A549 (cell line): ENCODE data around the gene ARMH1. TPM values are rescaled to one million over a fixed set of nuclear protein-coding genes. Genes with fewer than 3 reads are reported as not detected.

Source experiments
- ATAC-seq, 2 experiments: fragments of 200-7000 bp in 1 of 2; fragments of >200 bp in 1 of 2; cut with Nextera tagmentation in 1 of 2; cut with Tn5 transposase in 1 of 2; 3 replicates each; pipeline versions ENCODE4 v1.8.0 to v1.9.1; 2018 to 2020; ENCODE audit warnings: mild to moderate bottlenecking in 1 of 2, moderate library complexity in 1 of 2
- CTCF ChIA-PET: fragments of 300-600 bp; sonication (Branson Sonifier 250); formaldehyde crosslinking; extraction: SDS; loops from one replicate; lab custom pipeline; 2021; ENCODE audit warnings: antibody characterized with exemption, inconsistent platforms; lab: Yijun Ruan, JAX
- POLR2A ChIA-PET: fragments of 350-600 bp; formaldehyde crosslinking; extraction: SDS; loops from one replicate; lab custom pipeline; 2021; ENCODE audit warnings: antibody characterized with exemption, inconsistent platforms; lab: Yijun Ruan, JAX
- DNase-seq, 2 experiments: peaks; one replicate each; pipeline versions ENCODE4 v3.0.0 to v3.0.0-alpha.2; 2011 to 2016; ENCODE audit warnings: low read depth in 1 of 2, low spot score in 1 of 2
- FAIRE-seq: peaks from 2 replicates; lab custom pipeline; 2011; peaks lifted over from hg19 to GRCh38; lab: Jason Lieb, UNC
- H3K27ac ChIP-seq, 2 experiments: fragments of >200 bp; sonication (Bioruptor Twin); formaldehyde crosslinking; 3 replicates each; pipeline ENCODE4 v1.5.1; 2016 to 2017
- H3K4me1 ChIP-seq: fragments of >200 bp; sonication (Bioruptor Twin); formaldehyde crosslinking; 3 replicates; pipeline ENCODE4 v1.6.1; 2016
- H3K4me2 ChIP-seq: fragments of >200 bp; sonication (Bioruptor Twin); formaldehyde crosslinking; 3 replicates; pipeline ENCODE4 v1.6.1; 2016
- H3K4me3 ChIP-seq: fragments of >200 bp; sonication (Bioruptor Twin); formaldehyde crosslinking; 3 replicates; pipeline ENCODE4 v1.5.1; 2016
- H3K9me3 ChIP-seq: fragments of >200 bp; sonication (Bioruptor Twin); formaldehyde crosslinking; 3 replicates; pipeline ENCODE4 v1.6.1; 2016
- BCL3 ChIP-seq: fragments of >200 bp; sonication (Bioruptor Twin); formaldehyde crosslinking; IDR thresholded peaks from 3 replicates; pipeline ENCODE4 v1.6.1; 2016
- CBX2 ChIP-seq: fragments of 200-600 bp; sonication (generic); IDR thresholded peaks from 2 replicates; pipeline ENCODE4 v1.6.1; 2016; ENCODE audit warnings: low read depth, mild to moderate bottlenecking, borderline replicate concordance
- CHD2 ChIP-seq: fragments of 150-350 bp; IDR thresholded peaks from 2 replicates; pipeline ENCODE4 v1.6.1; 2014; ENCODE audit warnings: low read length; ENCODE audit not compliant: partially characterized antibody
- EHF ChIP-seq: fragments of 250-450 bp; sonication (Bioruptor Pico); IDR thresholded peaks from 2 replicates; pipeline ENCODE4 v1.5.0; 2020; ENCODE audit warnings: mild to moderate bottlenecking
- FOSB ChIP-seq: fragments of 250-450 bp; sonication (Bioruptor Pico); IDR thresholded peaks from 2 replicates; pipeline ENCODE4 v1.5.0; 2020; ENCODE audit warnings: mild to moderate bottlenecking, moderate library complexity
- FOSL2 ChIP-seq, 2 experiments: fragments of 450-650 bp in 1 of 2; fragments of >200 bp in 1 of 2; sonication (Bioruptor Twin) in 1 of 2; formaldehyde crosslinking; IDR thresholded peaks; 2 replicates each; pipeline versions ENCODE4 v1.5.0 to v1.6.1; 2016 to 2020; ENCODE audit warnings: mild to moderate bottlenecking in 1 of 2, moderate library complexity in 1 of 2
- HDAC2 ChIP-seq: fragments of 200-600 bp; sonication (generic); IDR thresholded peaks from 2 replicates; pipeline ENCODE4 v1.6.1; 2016
- HES2 ChIP-seq: fragments of >200 bp; sonication (Bioruptor Twin); formaldehyde crosslinking; IDR thresholded peaks from 2 replicates; pipeline ENCODE4 v1.6.1; 2016
- HMGXB4 ChIP-seq: fragments of 250-450 bp; sonication (Bioruptor Pico); IDR thresholded peaks from 2 replicates; pipeline ENCODE4 v1.5.0; 2021; ENCODE audit warnings: mild to moderate bottlenecking, moderate library complexity, borderline replicate concordance
- HOXB13 ChIP-seq: fragments of 250-450 bp; sonication (Bioruptor Pico); IDR thresholded peaks from 2 replicates; pipeline ENCODE4 v1.5.0; 2020; ENCODE audit warnings: low read depth, mild to moderate bottlenecking, moderate library complexity
- JUNB ChIP-seq: fragments of >200 bp; sonication (Bioruptor Twin); formaldehyde crosslinking; IDR thresholded peaks from 2 replicates; pipeline ENCODE4 v1.6.1; 2016
- KDM5A ChIP-seq: fragments of 200-600 bp; sonication (generic); IDR thresholded peaks from 2 replicates; pipeline ENCODE4 v1.6.1; 2016; ENCODE audit warnings: antibody characterized with exemption, mild to moderate bottlenecking
- MAZ ChIP-seq: fragments of 150-350 bp; IDR thresholded peaks from 2 replicates; pipeline ENCODE4 v1.6.1; 2014; ENCODE audit warnings: antibody characterized with exemption, low read depth, low read length, borderline replicate concordance
- MYC ChIP-seq: IDR thresholded peaks from 2 replicates; pipeline ENCODE4 v1.6.1; 2012; ENCODE audit warnings: mild to moderate bottlenecking, inconsistent platforms, low read length, improper control_type of control experiment, borderline replicate concordance
- NFE2L2 ChIP-seq: fragments of 150-350 bp; conservative IDR thresholded peaks from 2 replicates; pipeline ENCODE4 v1.6.1; 2014; ENCODE audit warnings: low read length
- NPAS2 ChIP-seq: fragments of 250-450 bp; sonication (Bioruptor Pico); IDR thresholded peaks from 2 replicates; pipeline ENCODE4 v1.8.0; 2022; ENCODE audit warnings: mild to moderate bottlenecking, moderate library complexity, borderline replicate concordance
- PBX3 ChIP-seq: IDR thresholded peaks from 2 replicates; pipeline ENCODE4 v1.6.1; 2012
- PHF8 ChIP-seq: fragments of 200-600 bp; sonication (generic); IDR thresholded peaks from 2 replicates; pipeline ENCODE4 v1.6.1; 2016; ENCODE audit warnings: low read depth, mild to moderate bottlenecking, antibody characterized with exemption, moderate library complexity, borderline replicate concordance
- POLR2AphosphoS2 ChIP-seq: conservative IDR thresholded peaks from 2 replicates; pipeline ENCODE4 v1.6.1; 2012; ENCODE audit warnings: low read length, improper control_type of control experiment, inconsistent platforms
- RAD21 ChIP-seq, 2 experiments: fragments of >200 bp in 1 of 2; sonication (Bioruptor Twin) in 1 of 2; formaldehyde crosslinking in 1 of 2; IDR thresholded peaks in 1 of 2; conservative IDR thresholded peaks in 1 of 2; 2 replicates in 1 of 2; 3 replicates in 1 of 2; pipeline ENCODE4 v1.6.1; 2012 to 2018; ENCODE audit warnings: inconsistent platforms in 1 of 2
- SMC3 ChIP-seq: fragments of >200 bp; sonication (Bioruptor Twin); formaldehyde crosslinking; IDR thresholded peaks from 3 replicates; pipeline ENCODE4 v1.6.1; 2018; ENCODE audit warnings: inconsistent platforms
- SREBF2 ChIP-seq: fragments of 450-650 bp; IDR thresholded peaks from 2 replicates; pipeline ENCODE4 v1.6.1; 2014; ENCODE audit warnings: mild to moderate bottlenecking, moderate library complexity
- TFCP2L1 ChIP-seq: fragments of 250-450 bp; sonication (Bioruptor Pico); IDR thresholded peaks from 2 replicates; pipeline ENCODE4 v1.5.0; 2021; ENCODE audit warnings: mild to moderate bottlenecking
- ZC3H11A ChIP-seq: fragments of 450-650 bp; IDR thresholded peaks from 2 replicates; pipeline ENCODE4 v1.6.1; 2014; ENCODE audit warnings: antibody characterized with exemption, mild to moderate bottlenecking
- ZFP36 ChIP-seq: fragments of 450-650 bp; IDR thresholded peaks from 2 replicates; pipeline ENCODE4 v1.6.1; 2014; ENCODE audit warnings: borderline replicate concordance; ENCODE audit not compliant: partially characterized antibody
- ZSCAN20 ChIP-seq: fragments of 250-450 bp; sonication (Bioruptor Pico); IDR thresholded peaks from 2 replicates; pipeline ENCODE4 v1.8.0; 2022; ENCODE audit warnings: mild to moderate bottlenecking, moderate library complexity
- WGBS: methylation state at CpG from one replicate; pipeline ENCODE4 v1.1.6; 2017; ENCODE audit errors: missing lambda C conversion rate; 5-methylcytosine and 5-hydroxymethylcytosine counted together
- polyA plus RNA-seq, 4 experiments: library from polyadenylated mRNA; depleted of rRNA in 3 of 4; stranded (reverse); fragments of >200 nt; fragmentation: RNase III in 1 of 4; extraction: RNeasy Plus Mini Kit Qiagen cat#74134 plus additional on column Dnase treatment in 1 of 4; gene quantifications; 2 replicates in 3 of 4; 3 replicates in 1 of 4; pipeline ENCODE4 v1.2.3, GENCODE V29; 2011 to 2017

Gene ARMH1
- polyA plus RNA-seq, 2 of the 4 experiments (the other 2 are of a cell fraction) = 2.4 to 2.7 TPM

GRCh38 chr1:44634606-44635189 is 39.8 kb upstream of the ARMH1 start (continued):
- TF ChIP-seq PHF8 = no peak

GRCh38 chr1:44635439-44635838 is 39.1 kb upstream of the ARMH1 start:
- POLR2A ChIA-PET = no interaction called here
- CTCF ChIA-PET = interaction anchor here (2.2 to 14.6 kb wide), 2 partner anchors 16 to 63 kb away, joined by 6 to 119 read pairs; no protein-coding TSS in a partner anchor
- H3K4me3 ChIP-seq = no peak overlapping the region
- H3K4me1 ChIP-seq = peaks cover 8% of the 10 kb centered on the region; the same call in 1 of the 3 replicates
- FAIRE-seq (no peak), DNase-seq (no peak), ATAC-seq (no peak)
- no peaks in the 10 kb centered on the region for H3K9me3 ChIP-seq
- no peak overlapping the region for H3K27ac ChIP-seq
- 95% methylated on average over 9 of the region's 9 CpGs for WGBS
- TF ChIP-seq POLR2AphosphoS2 (no peak), KDM5A (no peak), SMC3 (no peak), HOXB13 (no peak), FOSL2 (IDR thresholded peaks at IDR 0.05) (no peak), FOSL2 (CRISPR knock-in tag; IDR thresholded peaks at IDR 0.05) (no peak), HES2 (no peak), NPAS2 (CRISPR knock-in tag) (no peak), SREBF2 (no peak), HMGXB4 (no peak), ZSCAN20 (CRISPR knock-in tag) (no peak), FOSB (no peak), RAD21 (conservative IDR thresholded peaks at IDR 0.05 in 1 of 2, IDR thresholded peaks at IDR 0.05 in 1 of 2) (no peak), BCL3 (no peak), EHF (no peak), NFE2L2 (no peak), ZFP36 (no peak), CHD2 (no peak), ZC3H11A (no peak), JUNB (no peak)
- H3K4me2 ChIP-seq = no peak overlapping the region

GRCh38 chr1:44636083-44636687 is 38.3 kb upstream of the ARMH1 start:
- 94% methylated on average over 10 of the region's 14 CpGs for WGBS
- Histone ChIP-seq H3K27ac (no peak overlapping the region), H3K9me3 (no peaks in the 10 kb centered on the region)
- POLR2A ChIA-PET = no interaction called here
- FAIRE-seq = no peak
- no peak for ATAC-seq
- no peak for TF ChIP-seq HES2
- no peak for TF ChIP-seq CBX2
- no peak for TF ChIP-seq HDAC2
- no peak for TF ChIP-seq KDM5A
- no peak for TF ChIP-seq ZC3H11A
- TF ChIP-seq MYC = no peak
- TF ChIP-seq PBX3 = no peak
- no peak for TF ChIP-seq HOXB13
- no peak for TF ChIP-seq TFCP2L1 (CRISPR knock-in tag)
- TF ChIP-seq MAZ = no peak
- TF ChIP-seq, all 56 proteins: peak for 0
- Histone ChIP-seq H3K4me2 (no peak overlapping the region), H3K4me3 (no peak overlapping the region), H3K4me1 (peaks cover 4% of the 10 kb centered on the region; the same call in 1 of the 3 replicates)
- DNase-seq = no peak
- CTCF ChIA-PET = interaction anchor here (0.7 to 14.6 kb wide), 4 partner anchors 11 to 64 kb away, joined by 4 to 119 read pairs (median 6); no protein-coding TSS in a partner anchor
